Measurements from ENCODE around the gene RAB8A.

DNA sequence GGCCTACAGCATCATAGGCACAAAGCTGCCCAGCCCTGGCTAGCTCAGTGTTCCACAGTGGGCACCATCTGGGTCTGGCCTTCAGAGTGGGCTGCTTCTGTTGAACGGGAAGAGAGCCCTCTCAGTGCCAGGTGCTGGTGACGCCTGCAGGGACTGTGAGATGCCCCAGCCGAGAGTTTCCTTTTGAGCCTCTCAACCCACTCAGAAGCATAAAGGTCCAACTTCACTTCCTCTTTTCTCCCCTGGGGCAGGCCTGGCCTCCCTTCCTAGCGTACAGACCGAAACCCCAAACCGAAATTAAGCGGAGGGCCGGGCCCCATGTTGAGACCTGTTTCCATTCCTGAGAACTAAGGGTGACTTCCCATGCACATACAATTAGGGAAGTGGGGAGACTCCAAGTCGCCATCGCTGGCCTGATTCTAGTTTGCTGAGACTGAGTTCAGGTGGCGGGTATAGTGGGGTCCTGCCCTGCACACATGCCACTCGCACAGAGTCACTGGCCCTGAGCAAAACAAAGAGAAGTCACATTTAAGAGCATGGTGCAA is 6.9 kb downstream of the RAB8A start:
- no peak for TF ChIP-seq EZH2phosphoT487 (IDR thresholded peaks at IDR 0.05; ENCODE audit: low read depth)
- TF ChIP-seq, protein P1, sequence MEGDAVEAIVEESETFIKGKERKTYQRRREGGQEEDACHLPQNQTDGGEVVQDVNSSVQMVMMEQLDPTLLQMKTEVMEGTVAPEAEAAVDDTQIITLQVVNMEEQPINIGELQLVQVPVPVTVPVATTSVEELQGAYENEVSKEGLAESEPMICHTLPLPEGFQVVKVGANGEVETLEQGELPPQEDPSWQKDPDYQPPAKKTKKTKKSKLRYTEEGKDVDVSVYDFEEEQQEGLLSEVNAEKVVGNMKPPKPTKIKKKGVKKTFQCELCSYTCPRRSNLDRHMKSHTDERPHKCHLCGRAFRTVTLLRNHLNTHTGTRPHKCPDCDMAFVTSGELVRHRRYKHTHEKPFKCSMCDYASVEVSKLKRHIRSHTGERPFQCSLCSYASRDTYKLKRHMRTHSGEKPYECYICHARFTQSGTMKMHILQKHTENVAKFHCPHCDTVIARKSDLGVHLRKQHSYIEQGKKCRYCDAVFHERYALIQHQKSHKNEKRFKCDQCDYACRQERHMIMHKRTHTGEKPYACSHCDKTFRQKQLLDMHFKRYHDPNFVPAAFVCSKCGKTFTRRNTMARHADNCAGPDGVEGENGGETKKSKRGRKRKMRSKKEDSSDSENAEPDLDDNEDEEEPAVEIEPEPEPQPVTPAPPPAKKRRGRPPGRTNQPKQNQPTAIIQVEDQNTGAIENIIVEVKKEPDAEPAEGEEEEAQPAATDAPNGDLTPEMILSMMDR (IDR thresholded peaks at IDR 0.05; ENCODE audit: low read depth, low read length), result no peak
